ENCODE measurements around the gene PEX26. TPM values are rescaled to one million over a fixed set of nuclear protein-coding genes. Genes with fewer than 3 reads are reported as not detected.
A peak's percentile ranks its signal among the peaks of the same experiment; 100 is the strongest.
"Not testable (repeated sequence)": the region's sequence is repeated elsewhere in the genome, so short reads cannot be mapped to it uniquely, and the experiment has no call there.

PEX26 gene
- total and polyA plus RNA-seq, 2 donors (not counting 1 experiment from before 2014, with no cell fraction given), result 13.2 to 14.5 TPM

GRCh38 chr22:18048041-18048440 is 29.7 kb upstream of the PEX26 start:
- Histone ChIP-seq H3K9me3 (ENCODE audit: control insufficient read depth, insufficient read depth, low read depth, low read length) (no peaks in the 10 kb centered on the region), H3K36me3 (ENCODE audit: control insufficient read depth, insufficient read depth, low read length) (no peaks in the 10 kb centered on the region), H4K20me1 (ENCODE audit: control insufficient read depth, extremely low read depth, insufficient read depth, low read length) (no peaks in the 10 kb centered on the region), H3K4me2 (ENCODE audit: extremely low read depth, insufficient read depth, low read length) (peak overlapping the region; percentile 77), H3K4me1 (ENCODE audit: control insufficient read depth, extremely low read depth, insufficient read depth, low read length) (peaks cover 10% of the 10 kb centered on the region), H2AFZ (ENCODE audit: low read length) (no peak overlapping the region), H3K27me3 (ENCODE audit: control insufficient read depth, insufficient read depth, low read length) (no peaks in the 10 kb centered on the region), H3K4me3 (replicated peaks in 1 of 4; ENCODE audit: control extremely low read depth in 1 of 4, insufficient read depth in 1 of 4, low read depth in 3 of 4, low read length in 4 of 4) (peak overlapping the region in 1 of 4 experiments; percentile 35), H3K79me2 (ENCODE audit: control insufficient read depth, insufficient read depth, low read length) (no peaks in the 10 kb centered on the region), H3K9ac (ENCODE audit: insufficient read depth, low read length) (no peak overlapping the region), H3K27ac (ENCODE audit: insufficient read depth, low read length) (no peak overlapping the region)
- no peak for DNase-seq (ENCODE audit: low read depth in 2 of 2)
- TF ChIP-seq CTCF (conservative IDR thresholded peaks at IDR 0.05 in 1 of 2, IDR thresholded peaks at IDR 0.05 in 1 of 2; ENCODE audit: low read depth in 1 of 2, low read length in 2 of 2), result no peak
- no peak for TF ChIP-seq EZH2 (IDR thresholded peaks at IDR 0.05; ENCODE audit: low read length, missing control alignments)

DNA sequence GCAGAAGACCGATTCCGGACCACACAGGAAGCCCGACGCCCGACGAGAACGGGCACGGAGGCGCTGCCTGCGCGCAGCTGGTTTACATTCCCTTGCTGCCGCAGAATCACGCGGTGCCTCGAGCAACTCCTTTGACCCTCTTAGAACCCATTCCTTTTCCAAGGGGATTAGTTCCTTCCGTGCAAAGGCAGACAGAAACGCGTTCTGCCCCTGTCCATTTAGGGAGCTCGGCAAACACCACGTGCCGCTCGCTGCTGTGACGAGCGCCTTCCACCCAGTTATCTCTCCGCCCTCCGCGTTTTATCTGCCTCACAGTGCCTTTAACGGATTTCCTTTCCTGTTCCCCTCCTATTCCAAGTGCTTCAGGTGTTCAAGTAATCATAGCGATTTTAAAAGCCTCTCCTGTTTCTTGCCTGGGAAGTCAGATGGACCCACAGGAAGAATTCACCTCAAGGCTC is 29.3 kb upstream of the PEX26 start:
- H3K36me3 ChIP-seq (ENCODE audit: control insufficient read depth, insufficient read depth, low read length), result no peaks in the 10 kb centered on the region
- no peaks in the 10 kb centered on the region for H3K79me2 ChIP-seq (ENCODE audit: control insufficient read depth, insufficient read depth, low read length)
- no peak overlapping the region for H3K27ac ChIP-seq (ENCODE audit: insufficient read depth, low read length)
- H4K20me1 ChIP-seq (ENCODE audit: control insufficient read depth, extremely low read depth, insufficient read depth, low read length), result no peaks in the 10 kb centered on the region
- peaks cover 10% of the 10 kb centered on the region for H3K4me1 ChIP-seq (ENCODE audit: control insufficient read depth, extremely low read depth, insufficient read depth, low read length)
- peak overlapping the region; percentile 69 for H2AFZ ChIP-seq (ENCODE audit: low read length)
- H3K27me3 ChIP-seq (ENCODE audit: control insufficient read depth, insufficient read depth, low read length), result no peaks in the 10 kb centered on the region
- peak overlapping the region in 3 of 4 experiments; percentile 28 to 35 (median 28) for H3K4me3 ChIP-seq (replicated peaks in 1 of 4; ENCODE audit: control extremely low read depth in 1 of 4, insufficient read depth in 1 of 4, low read depth in 3 of 4, low read length in 4 of 4)
- peak overlapping the region; percentile 77 for H3K4me2 ChIP-seq (ENCODE audit: extremely low read depth, insufficient read depth, low read length)
- TF ChIP-seq EZH2 (IDR thresholded peaks at IDR 0.05; ENCODE audit: low read length, missing control alignments) (no peak), CTCF (conservative IDR thresholded peaks at IDR 0.05 in 1 of 2, IDR thresholded peaks at IDR 0.05 in 1 of 2; ENCODE audit: low read depth in 1 of 2, low read length in 2 of 2) (no peak)
- DNase-seq (ENCODE audit: low read depth in 2 of 2), result peak; percentile 22 to 80
- H3K9me3 ChIP-seq (ENCODE audit: control insufficient read depth, insufficient read depth, low read depth, low read length), result no peaks in the 10 kb centered on the region
- no peak overlapping the region for H3K9ac ChIP-seq (ENCODE audit: insufficient read depth, low read length)

DNA sequence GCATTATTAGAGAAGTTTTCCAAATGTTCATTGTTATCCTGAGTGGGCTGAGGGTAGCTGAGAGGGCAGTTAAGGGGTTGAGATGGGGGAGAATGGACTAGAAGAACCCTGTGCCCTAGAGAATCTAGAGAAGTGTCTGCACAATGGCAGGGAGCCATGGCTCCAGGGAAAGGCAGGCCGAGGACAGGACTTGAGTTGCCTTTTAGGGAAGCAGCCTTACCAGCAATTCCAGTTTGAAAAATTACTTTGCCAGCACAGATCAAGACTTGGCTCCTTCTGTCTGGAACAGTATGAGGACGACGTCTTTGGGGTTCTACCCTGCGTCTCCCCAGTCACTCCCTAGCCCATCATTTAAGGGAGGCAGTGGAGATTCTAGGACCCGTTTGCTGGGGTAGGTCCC is 27.7 kb upstream of the PEX26 start:
- H3K9ac ChIP-seq (ENCODE audit: insufficient read depth, low read length), result no peak overlapping the region
- TF ChIP-seq CTCF (conservative IDR thresholded peaks at IDR 0.05 in 1 of 2, IDR thresholded peaks at IDR 0.05 in 1 of 2; ENCODE audit: low read depth in 1 of 2, low read length in 2 of 2) (no peak), EZH2 (IDR thresholded peaks at IDR 0.05; ENCODE audit: low read length, missing control alignments) (no peak)
- DNase-seq (ENCODE audit: low read depth in 2 of 2), result no peak
- H3K27ac ChIP-seq (ENCODE audit: insufficient read depth, low read length), result no peak overlapping the region
- H3K4me3 ChIP-seq (replicated peaks in 1 of 4; ENCODE audit: control extremely low read depth in 1 of 4, insufficient read depth in 1 of 4, low read depth in 3 of 4, low read length in 4 of 4), result no peak overlapping the region
- peaks cover 2% of the 10 kb centered on the region for H3K4me1 ChIP-seq (ENCODE audit: control insufficient read depth, extremely low read depth, insufficient read depth, low read length)
- no peaks in the 10 kb centered on the region for H3K36me3 ChIP-seq (ENCODE audit: control insufficient read depth, insufficient read depth, low read length)
- H3K79me2 ChIP-seq (ENCODE audit: control insufficient read depth, insufficient read depth, low read length), result no peaks in the 10 kb centered on the region
- no peaks in the 10 kb centered on the region for H3K9me3 ChIP-seq (ENCODE audit: control insufficient read depth, insufficient read depth, low read depth, low read length)
- no peak overlapping the region for H3K4me2 ChIP-seq (ENCODE audit: extremely low read depth, insufficient read depth, low read length)
- H2AFZ ChIP-seq (ENCODE audit: low read length), result no peak overlapping the region
- no peaks in the 10 kb centered on the region for H4K20me1 ChIP-seq (ENCODE audit: control insufficient read depth, extremely low read depth, insufficient read depth, low read length)
- no peaks in the 10 kb centered on the region for H3K27me3 ChIP-seq (ENCODE audit: control insufficient read depth, insufficient read depth, low read length)

DNA sequence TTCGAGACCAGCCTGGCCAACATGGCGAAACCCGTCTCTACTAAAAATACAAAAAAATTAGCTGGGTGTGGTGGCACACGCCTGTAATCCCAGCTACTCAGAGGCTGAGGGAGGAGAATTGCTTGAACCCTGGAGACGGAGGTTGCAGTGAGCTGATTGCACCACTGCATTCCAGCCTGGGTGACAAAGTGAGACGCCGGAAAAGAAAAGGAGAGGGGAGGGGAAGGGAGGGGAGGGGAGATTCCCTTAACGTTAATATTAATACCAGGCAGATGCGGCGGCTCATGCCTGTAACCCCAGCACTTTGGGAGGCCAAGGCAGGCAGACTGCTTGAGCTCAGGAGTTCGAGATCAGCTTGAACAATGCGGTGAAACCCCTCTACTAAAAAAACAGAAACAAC is 26.7 kb upstream of the PEX26 start:
- not testable (repeated sequence) for H3K4me1 ChIP-seq (ENCODE audit: control insufficient read depth, extremely low read depth, insufficient read depth, low read length); H3K4me2 ChIP-seq (ENCODE audit: extremely low read depth, insufficient read depth, low read length); DNase-seq (ENCODE audit: low read depth in 2 of 2); H3K9me3 ChIP-seq (ENCODE audit: control insufficient read depth, insufficient read depth, low read depth, low read length); H3K4me3 ChIP-seq (replicated peaks in 1 of 4; ENCODE audit: control extremely low read depth in 1 of 4, insufficient read depth in 1 of 4, low read depth in 3 of 4, low read length in 4 of 4); H4K20me1 ChIP-seq (ENCODE audit: control insufficient read depth, extremely low read depth, insufficient read depth, low read length); H3K9ac ChIP-seq (ENCODE audit: insufficient read depth, low read length); H3K79me2 ChIP-seq (ENCODE audit: control insufficient read depth, insufficient read depth, low read length); H3K27me3 ChIP-seq (ENCODE audit: control insufficient read depth, insufficient read depth, low read length); H3K36me3 ChIP-seq (ENCODE audit: control insufficient read depth, insufficient read depth, low read length); H3K27ac ChIP-seq (ENCODE audit: insufficient read depth, low read length); H2AFZ ChIP-seq (ENCODE audit: low read length)
